ENCODE results near the gene TMEM150A. TPM values are rescaled to one million over a fixed set of nuclear protein-coding genes. Genes with fewer than 3 reads are reported as not detected.

TMEM150A gene
- total and polyA plus RNA-seq, 2 of the 13 experiments (the other 11 are each of a cell fraction or from before 2014, with no cell fraction given): 30.1 to 70.4 TPM

DNA sequence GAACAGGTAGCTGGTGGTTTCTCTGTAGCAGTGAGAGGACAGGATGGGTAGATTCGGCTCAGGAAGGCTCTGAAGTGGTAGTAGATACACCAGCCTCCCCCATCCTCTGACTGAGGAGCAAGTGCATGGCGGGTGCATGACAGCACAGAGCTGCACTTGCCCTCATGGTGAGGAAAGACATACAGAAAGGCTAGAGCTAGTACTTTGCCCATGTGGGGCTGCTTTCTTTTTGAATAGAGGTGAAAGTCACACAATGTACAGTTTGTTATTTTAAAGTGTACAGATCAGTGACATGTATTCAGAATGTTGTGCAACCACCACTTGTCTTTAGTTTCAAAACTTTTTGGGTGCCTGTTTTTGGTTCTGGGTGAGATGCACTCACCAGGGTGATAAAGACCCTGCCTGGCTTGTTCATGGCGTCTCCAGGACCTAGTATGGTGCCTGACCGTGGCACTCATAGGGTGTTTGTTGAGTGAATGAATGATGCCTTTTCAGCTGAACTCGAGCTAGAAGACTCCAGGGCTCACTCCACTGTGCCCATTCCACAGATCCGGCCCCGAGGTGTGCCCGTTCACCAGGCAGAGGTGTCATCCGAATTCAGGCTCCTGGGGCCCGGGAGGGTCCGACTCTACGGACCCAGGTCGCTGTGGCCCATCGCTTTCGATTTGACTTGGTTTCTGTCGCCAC lies 18.7 kb downstream of the TMEM150A start:
- Histone ChIP-seq H3K4me1 (ENCODE audit: insufficient read depth, low read length) (peaks cover 80% of the 10 kb centered on the region), H3K4me3 (replicated peaks in 1 of 3; ENCODE audit: insufficient read depth in 1 of 3, low read depth in 2 of 3, low read length in 3 of 3) (peak overlapping the region; percentile 64 to 83 (median 65)), H3K27ac (ENCODE audit: extremely low read length, insufficient read depth, low read length) (peak overlapping the region; percentile 99), H3K9me3 (ENCODE audit: low read length) (no peaks in the 10 kb centered on the region), H4K20me1 (ENCODE audit: insufficient read depth, low read length) (no peaks in the 10 kb centered on the region), H3K9ac (ENCODE audit: insufficient read depth, low read depth, low read length) (peak overlapping the region; percentile 96), H3K4me2 (ENCODE audit: low read depth, low read length) (peak overlapping the region; percentile 100), H3K27me3 (ENCODE audit: control insufficient read depth in 1 of 2, insufficient read depth in 2 of 2, low read length in 2 of 2) (no peaks in the 10 kb centered on the region), H2AFZ (ENCODE audit: low read length) (no peak overlapping the region), H3K79me2 (ENCODE audit: insufficient read depth, low read length) (peaks cover 7% of the 10 kb centered on the region), H3K36me3 (replicated peaks in 1 of 2; ENCODE audit: control insufficient read depth in 1 of 2, insufficient read depth in 2 of 2, low read length in 2 of 2) (peaks cover 0 to 7% of the 10 kb centered on the region in 2 experiments; a peak in 4 of 5 replicates)
- ChIA-PET CTCF (ENCODE audit: low intra/inter-chr PET ratio, low total read pairs) (no interaction called here), POLR2A (interaction anchor here (1.0 to 22.7 kb wide), 6 partner anchors 11 to 164 kb away, joined by 3 to 795 read pairs (median 17); partner anchors contain the start of genes C2orf68, GGCX, MAT2A and RNF181)
- FAIRE-seq (no peak), ATAC-seq (peak; percentile 17), DNase-seq (ENCODE audit: low spot score) (peak; percentile 73)
- intact Hi-C loops (cut with micrococcal nuclease; ENCODE audit: unreplicated experiment) (loop anchor here (2.0 kb wide), 2 partner anchors 25 to 33 kb away; partner anchors contain the start of gene USP39), in situ Hi-C loops (cut with HindIII; ENCODE audit: extremely low pct_ligation_motif_present, low pct_unique_long_range_greater_than_20kb) (no loop called here)
- WGBS (ENCODE audit: low lambda C conversion rate): 45% methylated on average over 2 of the region's 16 CpGs
- TSS peak; percentile 88 for BruUV-seq (replicated peaks)
- peak; percentile 35; the same call in 1 of the 2 replicates for TF ChIP-seq MIER3 (CRISPR knock-in tag; IDR thresholded peaks at IDR 0.05; ENCODE audit: borderline replicate concordance)
- no peak for TF ChIP-seq ZNF557 (CRISPR knock-in tag; IDR thresholded peaks at IDR 0.05)
- no peak for TF ChIP-seq CBX2 (IDR thresholded peaks at IDR 0.05; ENCODE audit: low read depth, low read length)
- no peak for TF ChIP-seq CBX2 (CRISPR knock-in tag; IDR thresholded peaks at IDR 0.05; ENCODE audit: low read depth)
- TF ChIP-seq MAFF (IDR thresholded peaks at IDR 0.05; ENCODE audit: low read depth, low read length): no peak
- TF ChIP-seq MED8 (CRISPR knock-in tag; IDR thresholded peaks at IDR 0.05; ENCODE audit: insufficient replicate concordance): no peak
- no peak for TF ChIP-seq MBNL3 (CRISPR knock-in tag; conservative IDR thresholded peaks at IDR 0.05)
- TF ChIP-seq HDAC6 (IDR thresholded peaks at IDR 0.05; ENCODE audit: low read depth, low read length): no peak
- TF ChIP-seq ZNF792 (CRISPR knock-in tag; IDR thresholded peaks at IDR 0.05): 0 out of 2 replicates have a peak, but pooled peaks have one; percentile 15
- TF ChIP-seq ATM (IDR thresholded peaks at IDR 0.05; ENCODE audit: borderline replicate concordance): no peak
- TF ChIP-seq, protein P1, sequence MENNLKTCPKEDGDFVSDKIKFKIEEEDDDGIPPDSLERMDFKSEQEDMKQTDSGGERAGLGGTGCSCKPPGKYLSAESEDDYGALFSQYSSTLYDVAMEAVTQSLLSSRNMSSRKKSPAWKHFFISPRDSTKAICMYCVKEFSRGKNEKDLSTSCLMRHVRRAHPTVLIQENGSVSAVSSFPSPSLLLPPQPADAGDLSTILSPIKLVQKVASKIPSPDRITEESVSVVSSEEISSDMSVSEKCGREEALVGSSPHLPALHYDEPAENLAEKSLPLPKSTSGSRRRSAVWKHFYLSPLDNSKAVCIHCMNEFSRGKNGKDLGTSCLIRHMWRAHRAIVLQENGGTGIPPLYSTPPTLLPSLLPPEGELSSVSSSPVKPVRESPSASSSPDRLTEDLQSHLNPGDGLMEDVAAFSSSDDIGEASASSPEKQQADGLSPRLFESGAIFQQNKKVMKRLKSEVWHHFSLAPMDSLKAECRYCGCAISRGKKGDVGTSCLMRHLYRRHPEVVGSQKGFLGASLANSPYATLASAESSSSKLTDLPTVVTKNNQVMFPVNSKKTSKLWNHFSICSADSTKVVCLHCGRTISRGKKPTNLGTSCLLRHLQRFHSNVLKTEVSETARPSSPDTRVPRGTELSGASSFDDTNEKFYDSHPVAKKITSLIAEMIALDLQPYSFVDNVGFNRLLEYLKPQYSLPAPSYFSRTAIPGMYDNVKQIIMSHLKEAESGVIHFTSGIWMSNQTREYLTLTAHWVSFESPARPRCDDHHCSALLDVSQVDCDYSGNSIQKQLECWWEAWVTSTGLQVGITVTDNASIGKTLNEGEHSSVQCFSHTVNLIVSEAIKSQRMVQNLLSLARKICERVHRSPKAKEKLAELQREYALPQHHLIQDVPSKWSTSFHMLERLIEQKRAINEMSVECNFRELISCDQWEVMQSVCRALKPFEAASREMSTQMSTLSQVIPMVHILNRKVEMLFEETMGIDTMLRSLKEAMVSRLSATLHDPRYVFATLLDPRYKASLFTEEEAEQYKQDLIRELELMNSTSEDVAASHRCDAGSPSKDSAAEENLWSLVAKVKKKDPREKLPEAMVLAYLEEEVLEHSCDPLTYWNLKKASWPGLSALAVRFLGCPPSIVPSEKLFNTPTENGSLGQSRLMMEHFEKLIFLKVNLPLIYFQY (CRISPR knock-in tag; IDR thresholded peaks at IDR 0.05; ENCODE audit: borderline replicate concordance): peak; percentile 16; the same call in 1 of the 2 replicates
- TF ChIP-seq, protein P2, sequence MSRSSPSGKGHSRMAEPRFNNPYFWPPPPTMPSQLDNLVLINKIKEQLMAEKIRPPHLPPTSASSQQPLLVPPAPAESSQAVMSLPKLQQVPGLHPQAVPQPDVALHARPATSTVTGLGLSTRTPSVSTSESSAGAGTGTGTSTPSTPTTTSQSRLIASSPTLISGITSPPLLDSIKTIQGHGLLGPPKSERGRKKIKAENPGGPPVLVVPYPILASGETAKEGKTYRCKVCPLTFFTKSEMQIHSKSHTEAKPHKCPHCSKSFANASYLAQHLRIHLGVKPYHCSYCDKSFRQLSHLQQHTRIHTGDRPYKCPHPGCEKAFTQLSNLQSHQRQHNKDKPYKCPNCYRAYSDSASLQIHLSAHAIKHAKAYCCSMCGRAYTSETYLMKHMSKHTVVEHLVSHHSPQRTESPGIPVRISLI (CRISPR knock-in tag; IDR thresholded peaks at IDR 0.05; ENCODE audit: borderline replicate concordance): no peak
- no peak for TF ChIP-seq ZKSCAN1 (IDR thresholded peaks at IDR 0.05; ENCODE audit: low read length)
- TF ChIP-seq, protein P3, sequence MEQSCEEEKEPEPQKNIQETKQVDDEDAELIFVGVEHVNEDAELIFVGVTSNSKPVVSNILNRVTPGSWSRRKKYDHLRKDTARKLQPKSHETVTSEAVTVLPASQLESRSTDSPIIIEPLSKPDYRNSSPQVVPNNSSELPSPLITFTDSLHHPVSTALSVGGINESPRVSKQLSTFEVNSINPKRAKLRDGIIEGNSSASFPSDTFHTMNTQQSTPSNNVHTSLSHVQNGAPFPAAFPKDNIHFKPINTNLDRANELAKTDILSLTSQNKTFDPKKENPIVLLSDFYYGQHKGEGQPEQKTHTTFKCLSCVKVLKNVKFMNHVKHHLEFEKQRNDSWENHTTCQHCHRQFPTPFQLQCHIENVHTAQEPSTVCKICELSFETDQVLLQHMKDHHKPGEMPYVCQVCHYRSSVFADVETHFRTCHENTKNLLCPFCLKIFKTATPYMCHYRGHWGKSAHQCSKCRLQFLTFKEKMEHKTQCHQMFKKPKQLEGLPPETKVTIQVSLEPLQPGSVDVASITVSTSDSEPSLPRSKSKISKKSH (CRISPR knock-in tag; IDR thresholded peaks at IDR 0.05; ENCODE audit: borderline replicate concordance): 0 out of 2 replicates have a peak, but pooled peaks have one; percentile 5
- no peak for TF ChIP-seq ZNF329 (CRISPR knock-in tag; IDR thresholded peaks at IDR 0.05; ENCODE audit: low read depth)
- peak; percentile 50; the same call in 1 of the 2 replicates for TF ChIP-seq SSRP1 (CRISPR knock-in tag; IDR thresholded peaks at IDR 0.05)
- no peak for TF ChIP-seq TSC22D2 (CRISPR knock-in tag; IDR thresholded peaks at IDR 0.05; ENCODE audit: borderline replicate concordance)
- TF ChIP-seq GATAD2A (CRISPR knock-in tag; IDR thresholded peaks at IDR 0.05): peak; percentile 23; the same call in 1 of the 2 replicates
- no peak for TF ChIP-seq ZNF251 (CRISPR knock-in tag; IDR thresholded peaks at IDR 0.05)
